Measurements from ENCODE around the gene TFF2.

TFF2 gene

DNA sequence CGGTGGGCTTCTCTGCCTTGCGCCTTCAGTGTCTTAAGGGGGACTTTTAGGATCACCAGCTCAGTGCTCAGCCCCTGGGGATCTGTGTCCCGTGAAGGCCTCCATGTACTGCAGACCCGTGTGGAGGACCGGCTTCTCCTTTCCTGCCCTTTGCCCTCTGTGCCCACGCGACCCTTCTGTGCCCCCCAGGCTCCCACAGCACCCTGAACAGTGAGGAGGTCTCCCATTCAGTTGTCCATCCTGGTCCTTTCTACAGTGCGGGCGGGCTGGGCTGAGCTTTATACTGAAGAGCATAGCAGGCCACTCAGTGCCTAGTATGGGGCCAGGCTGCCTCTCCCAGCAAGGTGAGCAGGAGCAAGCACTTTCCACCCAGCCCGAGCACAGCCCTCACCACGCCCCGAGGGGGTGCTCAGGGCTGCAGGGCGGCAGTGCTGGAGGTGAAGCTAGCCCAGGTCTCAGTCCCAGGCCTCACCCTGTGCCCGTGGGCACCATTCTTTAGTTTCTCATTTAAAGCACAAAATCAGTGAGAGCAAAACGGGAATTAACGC is 23.2 kb upstream of the TFF2 start:
- no peak for ATAC-seq
- TF ChIP-seq BACH2 (CRISPR knock-in tag; IDR thresholded peaks at IDR 0.05; ENCODE audit: borderline replicate concordance) (no peak), SNAI2 (CRISPR knock-in tag; IDR thresholded peaks at IDR 0.05) (no peak), ARNTL (CRISPR knock-in tag; IDR thresholded peaks at IDR 0.05; ENCODE audit: borderline replicate concordance, low read depth) (no peak), ESRRG (CRISPR knock-in tag; IDR thresholded peaks at IDR 0.05) (no peak), ZFP3 (CRISPR knock-in tag; IDR thresholded peaks at IDR 0.05) (no peak), OSR1 (CRISPR knock-in tag; IDR thresholded peaks at IDR 0.05) (no peak), PPARA (CRISPR knock-in tag; IDR thresholded peaks at IDR 0.05; ENCODE audit: borderline replicate concordance) (no peak), ZNF8 (CRISPR knock-in tag; IDR thresholded peaks at IDR 0.05) (no peak), RARB (CRISPR knock-in tag; IDR thresholded peaks at IDR 0.05) (no peak)
- TF ChIP-seq, protein P1, sequence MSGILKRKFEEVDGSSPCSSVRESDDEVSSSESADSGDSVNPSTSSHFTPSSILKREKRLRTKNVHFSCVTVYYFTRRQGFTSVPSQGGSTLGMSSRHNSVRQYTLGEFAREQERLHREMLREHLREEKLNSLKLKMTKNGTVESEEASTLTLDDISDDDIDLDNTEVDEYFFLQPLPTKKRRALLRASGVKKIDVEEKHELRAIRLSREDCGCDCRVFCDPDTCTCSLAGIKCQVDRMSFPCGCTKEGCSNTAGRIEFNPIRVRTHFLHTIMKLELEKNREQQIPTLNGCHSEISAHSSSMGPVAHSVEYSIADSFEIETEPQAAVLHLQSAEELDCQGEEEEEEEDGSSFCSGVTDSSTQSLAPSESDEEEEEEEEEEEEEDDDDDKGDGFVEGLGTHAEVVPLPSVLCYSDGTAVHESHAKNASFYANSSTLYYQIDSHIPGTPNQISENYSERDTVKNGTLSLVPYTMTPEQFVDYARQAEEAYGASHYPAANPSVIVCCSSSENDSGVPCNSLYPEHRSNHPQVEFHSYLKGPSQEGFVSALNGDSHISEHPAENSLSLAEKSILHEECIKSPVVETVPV (CRISPR knock-in tag; IDR thresholded peaks at IDR 0.05), result no peak

DNA sequence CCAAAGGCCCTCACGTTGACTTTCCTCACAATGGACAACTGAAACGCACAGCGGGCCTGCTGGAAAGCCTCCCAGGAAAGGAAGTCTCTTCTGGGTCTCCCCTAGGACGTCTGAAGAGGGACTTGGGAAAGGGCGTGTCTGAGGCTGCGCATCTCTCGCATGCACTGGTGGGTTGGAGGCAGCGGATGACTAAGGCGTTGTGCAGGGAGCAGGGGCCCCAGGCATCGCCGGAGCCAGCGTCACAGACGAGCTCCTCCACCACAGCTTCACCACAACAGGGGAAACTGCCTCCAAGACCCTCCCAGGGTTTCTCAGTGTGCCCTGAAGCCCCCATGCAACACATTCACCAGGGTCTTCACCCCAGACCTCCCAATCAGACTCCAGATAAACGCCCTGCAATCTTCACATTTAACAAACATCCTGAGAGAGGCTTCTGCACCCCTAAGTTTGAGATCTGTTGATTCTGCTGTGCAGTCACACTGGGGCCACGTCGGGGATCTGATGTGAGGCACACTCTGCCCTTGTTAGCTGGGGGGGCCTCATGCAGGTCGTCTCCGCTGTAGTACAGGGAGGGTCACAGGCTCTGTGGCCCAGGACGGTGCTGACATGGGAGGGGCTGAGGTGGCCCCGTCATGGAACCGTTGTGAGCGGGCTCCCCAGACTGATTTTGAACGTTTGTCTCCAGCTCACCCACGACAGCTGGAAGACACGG is 22.6 kb upstream of the TFF2 start:
- no peak for ATAC-seq
- no peak for TF ChIP-seq CSDC2 (CRISPR knock-in tag; IDR thresholded peaks at IDR 0.05)
- no peak for TF ChIP-seq ZNF70 (CRISPR knock-in tag; IDR thresholded peaks at IDR 0.05)
- no peak for TF ChIP-seq OSR1 (CRISPR knock-in tag; IDR thresholded peaks at IDR 0.05)
- TF ChIP-seq ZFP30 (CRISPR knock-in tag; IDR thresholded peaks at IDR 0.05), result no peak

DNA sequence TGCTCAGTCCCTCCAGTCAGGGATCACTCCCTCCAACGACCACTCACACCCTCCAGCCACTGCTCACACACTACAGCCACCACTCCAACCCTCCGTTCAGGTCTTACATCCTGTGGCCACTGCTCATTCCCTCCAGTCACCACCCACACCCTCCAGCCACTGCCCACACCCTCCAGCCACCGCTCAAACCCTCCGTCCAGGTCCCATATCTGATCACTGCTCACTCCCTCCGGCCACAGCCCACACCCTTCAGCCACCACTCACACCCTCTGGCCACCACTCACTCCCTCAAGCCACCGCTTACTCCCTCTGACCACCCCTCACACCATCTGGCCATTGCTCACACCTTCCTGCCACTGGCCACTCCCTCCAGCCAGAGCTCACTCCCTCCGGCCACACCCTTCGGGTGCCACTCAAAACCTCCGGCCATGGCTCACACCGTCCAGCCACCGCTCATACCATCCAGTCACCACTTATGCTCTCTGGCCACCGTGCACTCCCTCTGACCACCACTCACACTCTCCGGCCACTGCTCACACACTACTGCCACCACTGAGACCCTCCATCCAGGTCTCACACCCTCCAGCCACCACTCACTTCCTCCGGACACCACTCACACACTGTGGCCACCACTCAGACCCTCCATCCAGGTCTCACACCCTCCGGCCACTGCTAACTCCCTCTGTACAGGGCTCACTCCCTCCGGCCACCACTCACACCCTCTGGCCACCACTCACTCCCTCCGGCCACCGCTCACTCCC is 20.3 kb upstream of the TFF2 start:
- TF ChIP-seq, protein P2, sequence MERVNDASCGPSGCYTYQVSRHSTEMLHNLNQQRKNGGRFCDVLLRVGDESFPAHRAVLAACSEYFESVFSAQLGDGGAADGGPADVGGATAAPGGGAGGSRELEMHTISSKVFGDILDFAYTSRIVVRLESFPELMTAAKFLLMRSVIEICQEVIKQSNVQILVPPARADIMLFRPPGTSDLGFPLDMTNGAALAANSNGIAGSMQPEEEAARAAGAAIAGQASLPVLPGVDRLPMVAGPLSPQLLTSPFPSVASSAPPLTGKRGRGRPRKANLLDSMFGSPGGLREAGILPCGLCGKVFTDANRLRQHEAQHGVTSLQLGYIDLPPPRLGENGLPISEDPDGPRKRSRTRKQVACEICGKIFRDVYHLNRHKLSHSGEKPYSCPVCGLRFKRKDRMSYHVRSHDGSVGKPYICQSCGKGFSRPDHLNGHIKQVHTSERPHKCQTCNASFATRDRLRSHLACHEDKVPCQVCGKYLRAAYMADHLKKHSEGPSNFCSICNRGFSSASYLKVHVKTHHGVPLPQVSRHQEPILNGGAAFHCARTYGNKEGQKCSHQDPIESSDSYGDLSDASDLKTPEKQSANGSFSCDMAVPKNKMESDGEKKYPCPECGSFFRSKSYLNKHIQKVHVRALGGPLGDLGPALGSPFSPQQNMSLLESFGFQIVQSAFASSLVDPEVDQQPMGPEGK (CRISPR knock-in tag; IDR thresholded peaks at IDR 0.05; ENCODE audit: borderline replicate concordance), result no peak
- TF ChIP-seq SNAI2 (CRISPR knock-in tag; IDR thresholded peaks at IDR 0.05), result no peak
- TF ChIP-seq, protein P1 (CRISPR knock-in tag; IDR thresholded peaks at IDR 0.05), result no peak
- TF ChIP-seq TOX (CRISPR knock-in tag; IDR thresholded peaks at IDR 0.05; ENCODE audit: borderline replicate concordance), result no peak
- TF ChIP-seq ZNF8 (CRISPR knock-in tag; IDR thresholded peaks at IDR 0.05), result no peak
- TF ChIP-seq, protein P3, sequence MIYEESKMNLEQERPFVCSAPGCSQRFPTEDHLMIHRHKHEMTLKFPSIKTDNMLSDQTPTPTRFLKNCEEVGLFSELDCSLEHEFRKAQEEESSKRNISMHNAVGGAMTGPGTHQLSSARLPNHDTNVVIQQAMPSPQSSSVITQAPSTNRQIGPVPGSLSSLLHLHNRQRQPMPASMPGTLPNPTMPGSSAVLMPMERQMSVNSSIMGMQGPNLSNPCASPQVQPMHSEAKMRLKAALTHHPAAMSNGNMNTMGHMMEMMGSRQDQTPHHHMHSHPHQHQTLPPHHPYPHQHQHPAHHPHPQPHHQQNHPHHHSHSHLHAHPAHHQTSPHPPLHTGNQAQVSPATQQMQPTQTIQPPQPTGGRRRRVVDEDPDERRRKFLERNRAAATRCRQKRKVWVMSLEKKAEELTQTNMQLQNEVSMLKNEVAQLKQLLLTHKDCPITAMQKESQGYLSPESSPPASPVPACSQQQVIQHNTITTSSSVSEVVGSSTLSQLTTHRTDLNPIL (CRISPR knock-in tag; IDR thresholded peaks at IDR 0.05; ENCODE audit: low read depth), result no peak
- no peak for TF ChIP-seq ARNTL (CRISPR knock-in tag; IDR thresholded peaks at IDR 0.05; ENCODE audit: borderline replicate concordance, low read depth)
- no peak for TF ChIP-seq GLIS3 (CRISPR knock-in tag; IDR thresholded peaks at IDR 0.05)
- TF ChIP-seq BACH2 (CRISPR knock-in tag; IDR thresholded peaks at IDR 0.05; ENCODE audit: borderline replicate concordance), result no peak
- no peak for TF ChIP-seq TCF4 (CRISPR knock-in tag; IDR thresholded peaks at IDR 0.05; ENCODE audit: borderline replicate concordance)
- TF ChIP-seq ZC3H10 (CRISPR knock-in tag; IDR thresholded peaks at IDR 0.05), result no peak
- no peak for TF ChIP-seq OSR1 (CRISPR knock-in tag; IDR thresholded peaks at IDR 0.05)
- no peak for TF ChIP-seq ZFP3 (CRISPR knock-in tag; IDR thresholded peaks at IDR 0.05)
- TF ChIP-seq, protein P4, sequence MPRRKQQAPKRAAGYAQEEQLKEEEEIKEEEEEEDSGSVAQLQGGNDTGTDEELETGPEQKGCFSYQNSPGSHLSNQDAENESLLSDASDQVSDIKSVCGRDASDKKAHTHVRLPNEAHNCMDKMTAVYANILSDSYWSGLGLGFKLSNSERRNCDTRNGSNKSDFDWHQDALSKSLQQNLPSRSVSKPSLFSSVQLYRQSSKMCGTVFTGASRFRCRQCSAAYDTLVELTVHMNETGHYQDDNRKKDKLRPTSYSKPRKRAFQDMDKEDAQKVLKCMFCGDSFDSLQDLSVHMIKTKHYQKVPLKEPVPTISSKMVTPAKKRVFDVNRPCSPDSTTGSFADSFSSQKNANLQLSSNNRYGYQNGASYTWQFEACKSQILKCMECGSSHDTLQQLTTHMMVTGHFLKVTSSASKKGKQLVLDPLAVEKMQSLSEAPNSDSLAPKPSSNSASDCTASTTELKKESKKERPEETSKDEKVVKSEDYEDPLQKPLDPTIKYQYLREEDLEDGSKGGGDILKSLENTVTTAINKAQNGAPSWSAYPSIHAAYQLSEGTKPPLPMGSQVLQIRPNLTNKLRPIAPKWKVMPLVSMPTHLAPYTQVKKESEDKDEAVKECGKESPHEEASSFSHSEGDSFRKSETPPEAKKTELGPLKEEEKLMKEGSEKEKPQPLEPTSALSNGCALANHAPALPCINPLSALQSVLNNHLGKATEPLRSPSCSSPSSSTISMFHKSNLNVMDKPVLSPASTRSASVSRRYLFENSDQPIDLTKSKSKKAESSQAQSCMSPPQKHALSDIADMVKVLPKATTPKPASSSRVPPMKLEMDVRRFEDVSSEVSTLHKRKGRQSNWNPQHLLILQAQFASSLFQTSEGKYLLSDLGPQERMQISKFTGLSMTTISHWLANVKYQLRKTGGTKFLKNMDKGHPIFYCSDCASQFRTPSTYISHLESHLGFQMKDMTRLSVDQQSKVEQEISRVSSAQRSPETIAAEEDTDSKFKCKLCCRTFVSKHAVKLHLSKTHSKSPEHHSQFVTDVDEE (CRISPR knock-in tag; IDR thresholded peaks at IDR 0.05), result no peak
- no peak for TF ChIP-seq RARB (CRISPR knock-in tag; IDR thresholded peaks at IDR 0.05)
- TF ChIP-seq ZFP30 (CRISPR knock-in tag; IDR thresholded peaks at IDR 0.05), result no peak
- TF ChIP-seq CSDC2 (CRISPR knock-in tag; IDR thresholded peaks at IDR 0.05), result no peak
- ATAC-seq, result no peak

Data from SK-N-SH treated with all-trans-retinoic acid at 6 μM for 48 hours (cell line).